Activated CD8-positive, alpha-beta memory T cell treated with anti-CD3 and anti-CD28 coated beads, Interleukin-2, amount 10 ng/mL, durations not matched to agents 7 days and 5 days (primary cell): ENCODE data around the gene HPCAL1. TPM values are rescaled to one million over a fixed set of nuclear protein-coding genes. Genes with fewer than 3 reads are reported as not detected.
A peak's percentile ranks its signal among the peaks of the same experiment; 100 is the strongest.

Experiments used
- ATAC-seq: fragments of 150-1000 bp; cut with Tn5 transposase; one replicate; pipeline ENCODE4 v1.10.0; 2021; ENCODE audit warnings: moderate library complexity
- CTCF ChIA-PET: fragments of 350-600 bp; sonication (Branson Sonifier 250); formaldehyde crosslinking; loops from one replicate; lab custom pipeline; 2021; ENCODE audit warnings: antibody characterized with exemption; lab: Charles Lee
- DNase-seq: peaks from one replicate; pipeline ENCODE4 v3.0.0-alpha.2; 2020
- H3K27ac Mint-ChIP-seq: one replicate; pipeline ENCODE4 v1.8.0; 2021; ENCODE audit warnings: mild to moderate bottlenecking, mixed read lengths
- H3K27me3 Mint-ChIP-seq: one replicate; pipeline ENCODE4 v1.8.0; 2021; ENCODE audit warnings: mixed read lengths
- H3K36me3 Mint-ChIP-seq: one replicate; pipeline ENCODE4 v1.8.0; 2021; ENCODE audit warnings: mild to moderate bottlenecking, mixed read lengths
- H3K4me1 Mint-ChIP-seq: one replicate; pipeline ENCODE4 v1.8.0; 2021; ENCODE audit warnings: mixed read lengths
- H3K4me3 Mint-ChIP-seq: one replicate; pipeline ENCODE4 v1.8.0; 2021; ENCODE audit warnings: mild to moderate bottlenecking, moderate library complexity, mixed read lengths
- H3K9me3 Mint-ChIP-seq: one replicate; pipeline ENCODE4 v1.8.0; 2022; ENCODE audit warnings: low read depth, mixed read lengths
- total RNA-seq, 2 experiments: library from RNA; stranded (reverse); gene quantifications; one replicate each; pipeline ENCODE4 v1.2.3, GENCODE V29; 2021

HPCAL1 gene
- total RNA-seq, 2 experiments from 2014 or later: 29.0 to 47.0 TPM

DNA sequence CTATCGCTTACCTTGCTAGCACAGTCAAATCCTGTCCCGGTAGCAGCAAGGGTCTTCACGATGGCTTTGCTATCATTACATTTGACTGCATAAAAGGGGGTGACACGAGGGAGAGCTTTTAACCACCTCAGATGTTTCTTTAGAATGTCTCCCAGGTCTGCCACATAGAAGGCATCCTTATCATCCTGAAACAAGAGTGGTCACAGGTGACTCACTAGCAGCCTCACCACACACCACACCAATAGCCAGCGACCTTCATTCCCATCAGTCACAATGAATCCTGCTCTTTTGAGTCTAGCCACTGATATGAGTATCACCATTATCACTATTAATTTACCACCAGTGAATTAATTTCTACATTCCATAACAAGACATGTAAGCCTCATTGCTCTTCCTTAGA, 141.8 kb downstream of the HPCAL1 start:
- DNase-seq (peak; percentile 76), ATAC-seq (no peak)
- Mint-ChIP-seq H3K4me1 (peaks cover 43% of the 10 kb centered on the region), H3K27ac (peak overlapping the region; percentile 23), H3K4me3 (peak overlapping the region; percentile 5), H3K9me3 (no peaks in the 10 kb centered on the region), H3K36me3 (peaks cover 48% of the 10 kb centered on the region), H3K27me3 (no peaks in the 10 kb centered on the region)
- CTCF ChIA-PET: interaction anchor here (1.2 to 4.9 kb wide), 6 partner anchors 8 to 320 kb away, joined by 3 to 59 read pairs (median 10); partner anchors contain the start of gene RRM2

DNA sequence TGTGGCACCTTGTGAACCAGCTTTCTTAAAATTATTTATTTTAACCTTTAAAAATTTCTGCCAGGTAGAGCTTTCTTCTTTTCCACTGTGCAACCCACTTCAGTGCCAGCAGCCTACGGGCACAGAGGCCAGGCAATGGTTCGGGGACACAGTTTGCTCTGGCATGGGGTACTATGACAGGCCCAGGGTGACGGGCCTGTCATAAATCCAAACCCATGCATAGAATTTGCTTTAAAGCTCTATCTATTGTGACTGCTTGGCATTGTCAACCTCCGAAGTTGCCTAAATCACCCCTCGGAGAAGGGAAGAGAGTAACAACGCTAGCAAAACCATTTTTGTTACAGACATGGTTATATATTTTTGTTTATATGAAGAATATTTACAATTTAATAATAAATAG, 143.9 kb downstream of the HPCAL1 start:
- H3K27ac Mint-ChIP-seq: peak overlapping the region; percentile 64
- no peaks in the 10 kb centered on the region for H3K27me3 Mint-ChIP-seq
- H3K36me3 Mint-ChIP-seq: peaks cover 34% of the 10 kb centered on the region
- CTCF ChIA-PET: interaction anchor here (0.7 to 4.9 kb wide), 14 partner anchors 10 to 398 kb away, joined by 3 to 59 read pairs (median 5); partner anchors contain the start of genes HPCAL1 and RRM2
- DNase-seq (no peak), ATAC-seq (no peak)
- H3K4me3 Mint-ChIP-seq: peak overlapping the region; percentile 82
- H3K4me1 Mint-ChIP-seq: peaks cover 46% of the 10 kb centered on the region
- H3K9me3 Mint-ChIP-seq: no peaks in the 10 kb centered on the region

DNA sequence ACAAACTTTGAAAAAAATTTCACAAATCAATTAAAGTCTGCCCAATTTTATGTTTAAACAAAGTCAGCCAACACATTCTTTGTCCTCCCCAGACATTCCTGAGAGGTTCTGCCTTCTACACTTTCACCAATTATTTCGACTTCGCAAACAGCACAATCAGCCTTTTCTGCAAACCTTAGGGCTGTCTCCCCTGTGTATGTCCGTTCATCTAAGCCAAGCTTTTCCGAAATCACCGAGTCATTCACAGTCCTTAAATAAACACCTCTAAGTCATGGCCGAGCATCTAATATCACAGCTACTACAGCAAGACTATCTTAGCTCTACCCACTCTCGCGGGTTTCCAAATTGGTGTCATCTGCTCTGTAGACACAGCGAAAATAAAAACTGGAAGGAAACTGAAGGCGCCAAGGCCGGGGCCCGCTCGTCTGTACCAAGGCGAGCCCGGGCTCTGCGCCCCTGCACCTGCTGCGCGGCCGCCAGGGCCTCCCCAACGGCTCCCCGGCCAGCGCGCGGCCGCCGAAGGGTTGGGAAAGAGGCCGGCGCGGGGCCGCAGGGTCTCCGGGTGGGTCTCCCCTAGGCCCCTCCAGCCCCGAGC, 144.7 kb downstream of the HPCAL1 start:
- peak; percentile 21 for ATAC-seq
- CTCF ChIA-PET: interaction anchor here (0.5 to 4.9 kb wide), 16 partner anchors 8 to 399 kb away, joined by 3 to 59 read pairs (median 5); partner anchors contain the start of genes HPCAL1 and RRM2

DNA sequence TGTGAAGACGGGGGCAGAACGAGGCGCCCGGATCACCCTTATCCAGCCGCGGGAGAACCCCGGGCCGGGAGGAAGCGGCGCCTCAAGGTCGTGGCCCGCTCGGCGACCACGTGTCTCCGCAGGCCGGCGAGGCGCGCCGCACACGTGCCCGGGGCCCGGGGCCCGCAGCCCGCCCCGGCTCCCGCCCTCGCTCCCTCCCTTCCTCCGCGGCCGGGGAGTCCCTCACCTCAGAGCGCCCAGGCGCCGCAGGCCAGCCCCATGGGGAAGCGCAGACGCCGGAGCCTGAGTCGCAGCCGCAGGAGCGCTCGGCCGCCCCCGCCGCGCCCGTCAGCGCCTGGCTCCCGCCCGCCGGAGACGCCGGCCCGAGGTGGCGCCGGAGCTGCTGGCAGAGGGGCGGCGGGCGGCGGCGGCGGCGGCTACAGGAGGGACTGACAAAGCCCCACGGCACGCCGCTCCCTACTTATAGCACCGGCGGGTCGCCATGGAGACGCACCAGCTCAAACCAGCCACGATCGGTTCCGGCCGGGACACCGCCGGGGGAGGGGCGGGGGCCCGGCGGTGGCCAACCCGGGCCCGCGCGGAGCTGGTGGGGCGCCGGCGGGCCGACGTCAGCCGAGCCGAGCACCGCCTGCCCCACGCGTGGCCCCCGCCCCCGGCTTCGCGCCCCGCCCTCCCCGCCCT, 145.3 kb downstream of the HPCAL1 start, which contains the start of gene ODC1:
TSS of gene ODC1 (minus strand) at position 433 of the 681 bp plus-strand sequence. CDS start 3,295 bp downstream, outside the sequence.
- peak within 1 kb of the TSS; percentile 82 for H3K4me3 Mint-ChIP-seq
- H3K9me3 Mint-ChIP-seq: no peaks in the 10 kb centered on the region
- peaks cover 42% of the 10 kb centered on the region for H3K4me1 Mint-ChIP-seq
- no peaks in the 10 kb centered on the region for H3K27me3 Mint-ChIP-seq
- H3K36me3 Mint-ChIP-seq: peaks cover 23% of the 10 kb centered on the region
- peak within 1 kb of the TSS; percentile 86 for H3K27ac Mint-ChIP-seq
- ATAC-seq (peak; percentile 83), DNase-seq (peak; percentile 96)
- CTCF ChIA-PET: interaction anchor here (0.5 to 4.9 kb wide), 13 partner anchors 9 to 400 kb away, joined by 3 to 59 read pairs (median 5); partner anchors contain the start of genes HPCAL1 and RRM2

More for the DNA sequence above, 144.7 kb downstream of the HPCAL1 start:
- peak; percentile 73 for DNase-seq
- H3K27me3 Mint-ChIP-seq: no peaks in the 10 kb centered on the region
- no peaks in the 10 kb centered on the region for H3K9me3 Mint-ChIP-seq
- H3K27ac Mint-ChIP-seq: peak overlapping the region; percentile 84
- peaks cover 27% of the 10 kb centered on the region for H3K36me3 Mint-ChIP-seq
- peaks cover 43% of the 10 kb centered on the region for H3K4me1 Mint-ChIP-seq
- peak overlapping the region; percentile 82 for H3K4me3 Mint-ChIP-seq

DNA sequence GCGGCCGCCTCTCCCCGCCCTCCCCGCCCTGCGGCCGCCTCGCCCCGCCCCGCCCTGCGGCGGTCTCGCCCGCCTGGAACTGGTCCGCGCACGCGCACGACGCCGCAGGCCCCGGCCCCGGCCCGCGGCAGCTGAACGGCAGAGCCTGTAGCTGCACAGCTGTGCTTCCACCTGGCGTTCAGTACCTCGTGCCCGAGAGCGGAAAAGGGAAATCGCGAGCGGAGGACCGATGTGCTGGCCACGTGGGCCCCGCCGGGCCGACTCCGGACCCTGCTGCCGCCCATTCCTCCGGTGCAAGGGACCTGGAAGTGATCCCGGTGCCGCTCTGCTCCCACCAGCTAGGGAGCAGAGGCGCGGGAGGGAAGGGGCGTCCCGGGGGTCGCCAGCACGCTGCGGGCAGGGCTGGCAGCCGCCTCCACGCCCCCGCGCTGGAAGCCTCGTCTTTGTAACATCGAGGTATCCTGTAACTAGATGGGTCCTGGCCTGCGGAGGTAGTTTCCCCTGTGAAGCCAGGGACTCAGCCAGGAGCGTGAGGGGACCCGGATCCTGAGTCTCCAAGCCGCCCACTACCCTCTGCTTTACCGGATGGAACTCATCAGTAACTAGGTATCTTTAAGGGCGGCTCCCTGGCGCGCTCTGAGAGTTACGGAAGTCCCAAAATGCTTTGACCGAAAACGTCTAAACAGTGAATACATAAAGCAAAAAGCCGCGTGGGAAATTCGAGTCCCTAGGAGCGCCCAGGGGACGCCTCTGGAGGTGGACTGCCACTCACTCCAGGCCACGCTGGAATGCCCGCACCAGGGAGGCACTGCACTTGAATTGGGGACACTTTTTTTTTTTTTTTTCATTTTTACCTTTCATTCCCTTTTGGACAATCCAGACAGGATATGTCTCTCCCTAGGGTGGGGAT, 146.1 kb downstream of the HPCAL1 start:
- H3K36me3 Mint-ChIP-seq: peaks cover 16% of the 10 kb centered on the region
- H3K27ac Mint-ChIP-seq: peak overlapping the region; percentile 86
- H3K27me3 Mint-ChIP-seq: no peaks in the 10 kb centered on the region
- CTCF ChIA-PET: interaction anchor here (0.8 to 4.9 kb wide), 14 partner anchors 13 to 400 kb away, joined by 3 to 59 read pairs (median 5); partner anchors contain the start of genes HPCAL1 and RRM2
- H3K4me1 Mint-ChIP-seq: peaks cover 40% of the 10 kb centered on the region
- peak; percentile 66 for ATAC-seq
- peak overlapping the region; percentile 71 for H3K4me3 Mint-ChIP-seq
- no peaks in the 10 kb centered on the region for H3K9me3 Mint-ChIP-seq
- peak; percentile 95 for DNase-seq

DNA sequence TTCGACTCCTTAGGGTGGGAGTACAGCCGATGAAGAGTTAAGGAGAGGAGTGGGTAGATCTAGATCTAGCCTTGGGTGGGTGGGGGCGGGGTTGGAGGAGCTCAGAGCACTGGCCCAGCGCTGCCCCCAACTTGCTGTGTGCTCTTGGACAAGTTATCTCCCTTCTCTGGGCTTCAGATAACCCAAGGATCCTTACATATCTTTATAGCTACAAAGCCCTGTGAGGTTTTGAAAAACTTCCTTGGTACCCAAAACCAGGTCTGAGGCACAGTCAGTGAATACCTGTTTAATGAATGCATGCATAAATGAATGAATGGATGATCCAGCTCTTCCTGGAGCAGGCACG, 146.8 kb downstream of the HPCAL1 start:
- peaks cover 10% of the 10 kb centered on the region for H3K36me3 Mint-ChIP-seq
- H3K9me3 Mint-ChIP-seq: no peaks in the 10 kb centered on the region
- no peaks in the 10 kb centered on the region for H3K27me3 Mint-ChIP-seq
- H3K4me1 Mint-ChIP-seq: peaks cover 34% of the 10 kb centered on the region
- peak overlapping the region; percentile 71 for H3K4me3 Mint-ChIP-seq
- no peak for ATAC-seq
- no peak for DNase-seq
- peak overlapping the region; percentile 86 for H3K27ac Mint-ChIP-seq
- CTCF ChIA-PET: interaction anchor here (1.0 to 3.4 kb wide), 6 partner anchors 14 to 307 kb away, joined by 3 to 20 read pairs (median 3); no protein-coding TSS in a partner anchor

DNA sequence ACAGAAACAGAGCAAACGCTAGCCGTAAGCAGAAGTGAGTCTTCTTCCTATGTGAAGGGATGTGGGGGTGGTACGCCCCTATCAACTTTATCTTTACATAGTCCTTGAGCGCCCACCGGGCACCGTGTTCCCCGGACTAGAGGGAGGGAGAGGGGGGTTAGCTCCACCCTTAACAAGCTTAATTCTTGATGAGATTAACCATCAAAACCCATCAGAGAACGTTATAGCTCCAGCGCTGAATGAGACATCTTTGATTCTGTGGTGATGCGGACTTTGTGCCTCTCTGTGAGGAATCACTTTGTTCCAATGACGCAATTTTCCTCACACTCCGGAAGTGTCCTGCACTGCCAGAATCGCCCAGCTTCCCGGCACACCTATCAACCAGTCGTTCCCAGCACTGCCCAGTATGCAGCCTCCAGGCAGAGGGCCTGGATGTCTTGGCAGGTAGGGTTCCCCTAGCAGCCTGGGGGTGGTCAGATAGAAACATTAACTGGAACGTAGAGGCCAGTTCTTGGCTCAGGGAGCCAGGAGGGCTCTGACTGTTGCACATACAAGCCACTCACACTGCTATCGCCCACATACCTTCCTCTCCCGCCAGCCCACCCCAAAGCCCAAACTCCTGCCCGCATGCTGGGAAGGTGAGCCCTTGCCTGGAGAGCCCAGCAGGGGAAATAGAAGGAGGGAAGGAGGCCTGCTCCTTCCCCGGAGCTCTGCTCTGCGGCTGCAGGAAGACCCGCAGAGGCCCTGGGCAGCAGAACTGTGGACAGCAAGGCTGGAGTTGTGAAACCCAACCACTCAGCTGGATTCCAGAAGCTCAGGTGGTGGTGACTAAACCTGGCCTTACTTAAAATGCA, 147.4 kb downstream of the HPCAL1 start:
- ATAC-seq (no peak), DNase-seq (no peak)
- Mint-ChIP-seq H3K4me3 (peak overlapping the region; percentile 71), H3K9me3 (no peaks in the 10 kb centered on the region), H3K4me1 (peaks cover 28% of the 10 kb centered on the region), H3K27me3 (no peaks in the 10 kb centered on the region), H3K27ac (no peak overlapping the region), H3K36me3 (peaks cover 5% of the 10 kb centered on the region)
- CTCF ChIA-PET: interaction anchor here (1.0 to 3.4 kb wide), 6 partner anchors 15 to 308 kb away, joined by 3 to 20 read pairs (median 4); no protein-coding TSS in a partner anchor

DNA sequence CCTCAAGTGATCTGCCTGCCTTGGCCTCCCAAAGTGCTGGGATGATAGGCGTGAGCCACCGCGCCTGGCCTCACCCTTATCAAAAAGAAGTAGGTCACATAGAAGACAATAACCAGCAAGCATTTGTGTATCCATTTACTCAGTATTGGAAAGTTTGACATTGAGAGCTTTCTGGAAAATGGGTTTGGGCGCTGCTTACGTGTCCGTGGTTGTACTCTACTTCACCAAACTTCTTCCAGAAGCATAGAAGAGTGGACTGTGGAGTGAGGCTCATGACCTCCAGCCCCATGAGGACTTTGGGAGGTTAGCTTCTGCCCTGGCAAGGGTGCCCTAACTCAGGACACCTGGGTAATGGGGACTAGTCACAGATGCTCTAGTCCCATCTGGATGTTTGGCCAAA, 149.1 kb downstream of the HPCAL1 start:
- DNase-seq (no peak), ATAC-seq (no peak)
- Mint-ChIP-seq H3K9me3 (no peaks in the 10 kb centered on the region), H3K4me3 (no peak overlapping the region), H3K27ac (no peak overlapping the region), H3K36me3 (peaks cover 5% of the 10 kb centered on the region), H3K4me1 (peaks cover 15% of the 10 kb centered on the region), H3K27me3 (no peaks in the 10 kb centered on the region)
- CTCF ChIA-PET: interaction anchor here (1.0 kb wide), 1 partner anchor 43 kb away, joined by 5 read pairs; no protein-coding TSS in a partner anchor

DNA sequence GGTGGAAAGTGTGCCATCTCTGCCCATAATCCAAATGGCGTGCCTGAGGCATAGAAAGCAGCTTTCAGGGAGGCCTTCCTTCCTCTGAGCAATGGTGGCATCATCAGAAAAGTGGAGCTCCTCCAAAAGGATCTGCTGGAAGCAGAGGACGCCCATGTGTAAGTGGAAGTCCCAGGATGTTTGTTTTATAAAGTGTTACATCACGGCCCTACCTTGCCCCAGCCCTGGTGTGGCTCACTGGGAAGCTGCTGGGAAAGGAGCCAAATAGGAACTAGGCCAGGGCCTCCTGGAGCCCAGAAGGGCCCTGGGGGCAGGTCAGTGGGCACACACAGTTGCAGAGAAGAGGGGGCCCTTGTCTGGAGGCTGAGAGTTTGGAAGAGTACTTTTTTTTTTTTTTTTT, 149.6 kb downstream of the HPCAL1 start:
- Mint-ChIP-seq H3K36me3 (peaks cover 4% of the 10 kb centered on the region), H3K27ac (no peak overlapping the region), H3K4me3 (no peak overlapping the region), H3K4me1 (peaks cover 11% of the 10 kb centered on the region), H3K27me3 (no peaks in the 10 kb centered on the region), H3K9me3 (no peaks in the 10 kb centered on the region)
- no peak for DNase-seq
- no peak for ATAC-seq
- CTCF ChIA-PET: interaction anchor here (0.7 to 1.0 kb wide), 2 partner anchors 43 to 209 kb away, joined by 4 to 5 read pairs; no protein-coding TSS in a partner anchor

DNA sequence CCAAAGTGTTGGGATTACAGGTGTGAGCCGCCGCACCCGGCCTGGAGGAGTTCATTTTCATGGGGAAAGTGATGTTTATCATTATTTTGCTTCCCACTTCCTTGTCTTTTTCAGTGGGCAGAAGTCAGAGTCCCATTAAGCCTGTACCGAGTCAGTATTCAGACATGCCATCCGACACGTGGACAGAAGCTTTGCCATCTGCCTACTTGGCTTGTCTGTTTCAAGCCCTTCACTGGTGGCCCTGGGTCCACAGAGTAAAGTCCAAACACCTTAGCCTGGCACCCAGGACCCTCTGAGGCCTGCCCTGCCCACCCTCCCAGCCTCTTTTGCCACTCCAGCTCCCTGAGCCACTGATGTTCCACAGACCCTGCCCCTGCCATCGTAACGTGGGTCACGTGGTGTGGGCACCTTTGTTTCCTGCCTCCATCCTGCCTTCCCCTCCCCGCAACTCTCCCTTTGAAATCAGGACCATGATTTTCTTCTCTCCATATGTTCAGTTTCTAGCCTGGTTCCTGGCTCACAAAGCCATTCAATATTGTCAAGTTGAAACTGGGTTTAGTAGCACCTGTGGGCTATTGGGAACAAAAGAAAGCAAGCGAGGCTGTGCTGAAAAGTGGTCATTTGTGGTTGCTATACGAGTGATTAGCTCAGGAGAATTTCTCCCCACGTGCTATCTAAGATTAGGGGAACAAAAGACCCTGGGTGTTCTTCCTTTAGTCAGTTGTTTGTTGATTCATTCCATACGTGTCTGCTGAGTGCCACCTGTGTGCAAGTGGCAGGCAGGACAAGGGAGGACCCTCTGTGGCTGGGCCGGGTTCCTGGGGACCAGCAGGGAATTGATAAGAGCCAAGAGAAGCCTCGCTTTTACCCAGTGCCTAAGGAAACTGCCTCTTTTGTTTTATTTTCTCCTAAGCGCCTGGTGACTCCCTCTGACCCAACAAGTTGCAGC, 150.5 kb downstream of the HPCAL1 start:
- ATAC-seq: no peak

DNA sequence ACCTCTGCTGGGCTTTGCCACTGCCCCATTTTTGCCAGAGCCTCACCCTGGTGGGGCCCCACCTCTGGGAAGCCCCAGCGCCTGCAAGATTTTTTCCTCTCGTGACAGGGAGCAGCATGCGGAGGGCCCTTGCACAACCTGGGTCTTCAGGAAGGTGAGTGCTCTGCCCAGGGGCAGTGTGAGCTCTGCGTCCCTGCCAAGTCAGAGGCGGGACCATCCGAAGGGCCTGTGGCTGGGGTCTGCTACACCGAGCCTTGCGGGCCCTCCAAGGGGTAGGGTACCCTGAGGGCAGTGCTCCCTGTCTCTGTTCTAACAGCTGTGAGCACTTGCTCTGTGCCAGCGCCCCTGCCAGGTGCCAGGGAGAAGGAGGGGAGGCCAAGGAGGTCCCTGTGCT, 151.2 kb downstream of the HPCAL1 start:
- ATAC-seq (no peak), DNase-seq (no peak)
- Mint-ChIP-seq H3K9me3 (no peaks in the 10 kb centered on the region), H3K27ac (no peak overlapping the region), H3K27me3 (peaks cover 12% of the 10 kb centered on the region), H3K36me3 (peaks cover 2% of the 10 kb centered on the region), H3K4me3 (no peak overlapping the region), H3K4me1 (peaks cover 11% of the 10 kb centered on the region)
- CTCF ChIA-PET: interaction anchor here (1.9 kb wide), 1 partner anchor 206 kb away, joined by 6 read pairs; no protein-coding TSS in a partner anchor

More for the DNA sequence above, 150.5 kb downstream of the HPCAL1 start:
- H3K9me3 Mint-ChIP-seq: no peaks in the 10 kb centered on the region
- peaks cover 10% of the 10 kb centered on the region for H3K4me1 Mint-ChIP-seq
- H3K4me3 Mint-ChIP-seq: no peak overlapping the region
- DNase-seq: no peak
- peaks cover 2% of the 10 kb centered on the region for H3K36me3 Mint-ChIP-seq
- H3K27me3 Mint-ChIP-seq: peaks cover 7% of the 10 kb centered on the region
- H3K27ac Mint-ChIP-seq: no peak overlapping the region
- CTCF ChIA-PET: interaction anchor here (0.7 to 1.9 kb wide), 2 partner anchors 206 to 208 kb away, joined by 4 to 6 read pairs; no protein-coding TSS in a partner anchor
